Upper lobe of right lung (tissue), 1 donor: ENCODE results near the gene HTT. TPM values are rescaled to one million over a fixed set of nuclear protein-coding genes. Genes with fewer than 3 reads are reported as not detected.
A peak's percentile ranks its signal among the peaks of the same experiment; 100 is the strongest.

Experiments
- ATAC-seq: fragments of 200-7000 bp; cut with Tn5 transposase; one replicate; pipeline ENCODE4 v1.9.1; 2020; ENCODE audit warnings: mild to moderate bottlenecking, moderate library complexity
- DNase-seq: peaks from one replicate; pipeline ENCODE4 v3.0.0-alpha.2; 2020
- H3K27ac ChIP-seq: fragments of 200-600 bp; one replicate; pipeline ENCODE4 v1.8.0; 2022
- H3K27me3 ChIP-seq: fragments of 200-600 bp; one replicate; pipeline ENCODE4 v1.8.0; 2022; ENCODE audit warnings: mild to moderate bottlenecking
- H3K36me3 ChIP-seq: fragments of 200-600 bp; one replicate; pipeline ENCODE4 v1.8.0; 2022
- H3K4me1 ChIP-seq: fragments of 200-600 bp; one replicate; pipeline ENCODE4 v1.8.0; 2022
- H3K4me3 ChIP-seq: fragments of 200-600 bp; one replicate; pipeline ENCODE4 v1.8.0; 2022; ENCODE audit warnings: mild to moderate bottlenecking
- H3K9me3 ChIP-seq: fragments of 200-600 bp; one replicate; pipeline ENCODE4 v1.8.0; 2022
- intact Hi-C: fragments of 100-400 bp; cut with DNase I; formaldehyde crosslinking; loops from one replicate; pipeline ENCODE4 v1.11.0; 2022
- total RNA-seq: library from RNA; stranded (reverse); fragmentation: NEBNext Ultra II Directional; extraction: Animal tissue kit (Norgen Biotek cat#: 25700); gene quantifications from one replicate; pipeline ENCODE4 v1.2.1, GENCODE V29; 2021
- TF ChIP-seq, protein P1 (sequence below): fragments of 200-600 bp; IDR thresholded peaks from one replicate; pipeline ENCODE4 v1.8.0; 2022; ENCODE audit warnings: antibody characterized with exemption
- donor health status: DM: no; HTN: yes; CAD: no; lungs with severe emphysema.

HTT gene
- total RNA-seq, 1 donor from 2014 or later, result 73.6 TPM

DNA sequence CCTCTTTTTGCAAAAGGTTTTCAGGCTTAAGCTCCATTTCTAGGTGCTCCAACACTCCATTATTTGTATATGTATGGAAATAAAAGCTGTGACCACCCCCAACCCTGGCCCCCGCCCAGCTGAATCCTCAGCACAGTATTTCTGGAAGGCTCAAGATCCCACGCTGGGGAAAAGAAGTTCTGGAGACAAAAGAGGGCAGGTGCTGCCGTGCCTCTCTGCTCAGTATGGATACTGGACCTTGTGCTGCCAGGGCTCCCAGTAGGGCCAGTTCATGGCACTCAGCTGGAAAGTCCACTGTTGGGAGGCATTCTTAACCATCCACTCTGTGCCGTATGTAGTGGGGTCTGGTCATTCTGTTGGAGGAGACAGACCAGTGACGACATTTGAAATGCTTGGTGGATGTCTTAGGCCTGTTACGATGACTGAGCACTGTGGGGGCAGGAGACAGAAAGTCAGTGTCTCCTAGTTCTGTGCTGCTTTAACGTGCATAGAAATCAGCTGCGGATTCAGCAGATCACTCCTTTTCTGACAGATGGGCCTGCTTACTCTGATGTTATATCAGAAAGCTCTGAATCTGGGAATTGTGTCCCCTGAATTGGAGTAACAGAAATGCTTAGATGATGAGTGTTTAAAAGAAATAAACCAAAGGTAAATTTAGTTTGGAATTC is 126.1 kb downstream of the HTT start:
- TF ChIP-seq, protein P1, sequence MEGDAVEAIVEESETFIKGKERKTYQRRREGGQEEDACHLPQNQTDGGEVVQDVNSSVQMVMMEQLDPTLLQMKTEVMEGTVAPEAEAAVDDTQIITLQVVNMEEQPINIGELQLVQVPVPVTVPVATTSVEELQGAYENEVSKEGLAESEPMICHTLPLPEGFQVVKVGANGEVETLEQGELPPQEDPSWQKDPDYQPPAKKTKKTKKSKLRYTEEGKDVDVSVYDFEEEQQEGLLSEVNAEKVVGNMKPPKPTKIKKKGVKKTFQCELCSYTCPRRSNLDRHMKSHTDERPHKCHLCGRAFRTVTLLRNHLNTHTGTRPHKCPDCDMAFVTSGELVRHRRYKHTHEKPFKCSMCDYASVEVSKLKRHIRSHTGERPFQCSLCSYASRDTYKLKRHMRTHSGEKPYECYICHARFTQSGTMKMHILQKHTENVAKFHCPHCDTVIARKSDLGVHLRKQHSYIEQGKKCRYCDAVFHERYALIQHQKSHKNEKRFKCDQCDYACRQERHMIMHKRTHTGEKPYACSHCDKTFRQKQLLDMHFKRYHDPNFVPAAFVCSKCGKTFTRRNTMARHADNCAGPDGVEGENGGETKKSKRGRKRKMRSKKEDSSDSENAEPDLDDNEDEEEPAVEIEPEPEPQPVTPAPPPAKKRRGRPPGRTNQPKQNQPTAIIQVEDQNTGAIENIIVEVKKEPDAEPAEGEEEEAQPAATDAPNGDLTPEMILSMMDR, result no peak
- no peaks in the 10 kb centered on the region for H3K9me3 ChIP-seq
- ATAC-seq (no peak), DNase-seq (no peak)
- H3K4me3 ChIP-seq, result no peak overlapping the region
- H3K27me3 ChIP-seq, result no peaks in the 10 kb centered on the region
- intact Hi-C loops, result no loop called here
- H3K36me3 ChIP-seq, result peaks cover 32% of the 10 kb centered on the region
- H3K27ac ChIP-seq, result peak overlapping the region; percentile 42
- H3K4me1 ChIP-seq, result peaks cover 41% of the 10 kb centered on the region

DNA sequence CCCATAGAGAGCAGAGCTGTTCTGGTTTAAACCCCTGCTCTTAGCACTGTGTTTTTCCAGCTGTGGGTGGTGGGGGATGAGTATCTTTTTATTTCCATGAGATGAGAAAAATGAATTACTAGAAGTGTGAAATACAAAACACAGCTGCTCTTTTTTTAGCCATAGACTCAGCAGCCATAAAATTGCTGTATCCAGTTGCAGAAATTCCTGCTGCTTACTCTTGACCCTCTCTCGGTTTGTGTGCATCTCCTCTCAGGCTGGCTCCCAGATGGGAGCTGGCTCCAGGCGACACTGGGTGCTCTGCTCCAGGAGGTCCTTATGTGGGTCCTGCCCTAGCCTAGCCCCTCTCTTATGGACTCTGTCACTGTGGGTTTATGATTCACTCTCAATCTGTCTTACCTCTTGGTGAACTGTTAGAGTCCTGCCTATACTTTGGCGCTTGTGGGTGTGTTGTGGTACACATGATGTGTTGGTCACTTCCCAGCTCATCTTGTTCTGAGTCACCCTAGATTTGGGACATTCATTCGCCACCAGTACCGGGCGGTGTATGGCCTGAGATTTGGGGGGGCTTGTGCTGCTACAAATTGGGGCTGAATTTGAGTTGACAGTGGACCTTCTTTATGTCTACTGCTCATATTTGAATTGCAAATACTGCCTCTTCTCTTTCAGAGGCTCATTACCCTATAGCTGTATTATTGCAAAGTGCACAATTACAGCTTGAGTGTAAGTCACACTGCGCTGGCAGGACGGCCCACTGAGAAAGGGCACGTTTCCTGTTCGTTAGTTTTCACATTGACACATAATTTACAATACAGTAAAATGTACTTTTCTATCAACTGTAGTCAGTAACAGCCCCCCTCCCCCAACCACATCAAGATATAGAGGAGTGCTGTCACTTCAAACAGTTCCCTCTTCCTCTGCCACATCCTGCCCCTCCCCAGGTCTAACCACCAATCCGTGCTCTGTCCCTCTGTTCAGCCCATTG is 127.5 kb downstream of the HTT start:
- Histone ChIP-seq H3K27ac (peak overlapping the region; percentile 74), H3K27me3 (no peaks in the 10 kb centered on the region), H3K4me1 (peaks cover 41% of the 10 kb centered on the region), H3K4me3 (no peak overlapping the region), H3K36me3 (peaks cover 27% of the 10 kb centered on the region), H3K9me3 (no peaks in the 10 kb centered on the region)
- intact Hi-C loops, result no loop called here
- TF ChIP-seq, protein P1, result no peak
- DNase-seq, result no peak
- peak; percentile 71 for ATAC-seq

DNA sequence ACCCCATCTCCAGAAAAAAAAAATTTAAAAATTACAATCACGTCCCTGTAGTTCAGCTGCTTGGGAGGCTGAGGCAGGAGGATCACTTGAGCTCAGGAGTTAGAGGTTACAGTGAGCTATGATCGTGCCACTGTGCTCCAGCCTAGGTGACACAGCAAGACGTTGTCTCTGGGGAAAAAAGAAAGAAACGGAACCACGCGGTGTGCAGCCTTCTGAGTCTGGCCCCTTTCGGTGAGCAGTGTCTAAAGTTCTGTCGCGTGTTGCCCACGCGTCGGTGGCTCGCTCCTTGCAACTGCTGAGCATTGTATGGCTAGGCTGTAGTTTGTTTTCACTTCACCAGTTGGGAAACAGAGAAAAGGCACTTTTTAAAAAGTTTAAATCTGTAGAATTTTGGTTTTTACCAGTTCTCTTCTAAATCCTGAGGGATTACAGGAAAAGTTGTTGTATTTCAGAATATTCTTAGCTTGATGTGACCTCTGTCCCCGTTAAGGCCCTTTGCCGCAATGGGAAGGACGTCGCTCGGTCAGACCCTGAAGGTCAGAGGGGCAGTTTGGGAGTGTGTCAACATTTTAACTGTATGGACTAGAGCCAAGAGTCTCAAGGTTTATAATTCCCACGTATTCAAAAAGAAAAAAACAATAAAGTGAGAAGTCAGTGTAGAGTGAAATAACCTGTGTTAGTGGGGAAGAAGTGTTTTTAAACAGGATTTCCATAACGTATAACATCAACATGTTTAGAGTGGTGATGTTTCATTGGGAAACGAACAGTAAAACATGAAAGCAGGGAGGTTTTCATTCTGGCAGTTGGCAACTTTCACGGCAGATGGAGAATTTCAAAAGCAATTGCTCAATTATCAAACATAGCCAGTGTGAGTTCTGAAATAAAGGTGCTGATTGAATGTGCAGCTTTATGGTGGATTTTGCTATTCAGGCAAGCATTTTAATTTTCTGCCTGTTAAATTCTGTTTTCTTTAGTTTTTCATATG is 128.6 kb downstream of the HTT start:
- peaks cover 37% of the 10 kb centered on the region for H3K36me3 ChIP-seq
- peaks cover 46% of the 10 kb centered on the region for H3K4me1 ChIP-seq
- H3K4me3 ChIP-seq, result no peak overlapping the region
- peak overlapping the region; percentile 74 for H3K27ac ChIP-seq
- H3K27me3 ChIP-seq, result no peaks in the 10 kb centered on the region
- TF ChIP-seq, protein P1, result no peak
- no peak for ATAC-seq
- H3K9me3 ChIP-seq, result no peaks in the 10 kb centered on the region
- intact Hi-C loops, result no loop called here
- DNase-seq, result no peak

DNA sequence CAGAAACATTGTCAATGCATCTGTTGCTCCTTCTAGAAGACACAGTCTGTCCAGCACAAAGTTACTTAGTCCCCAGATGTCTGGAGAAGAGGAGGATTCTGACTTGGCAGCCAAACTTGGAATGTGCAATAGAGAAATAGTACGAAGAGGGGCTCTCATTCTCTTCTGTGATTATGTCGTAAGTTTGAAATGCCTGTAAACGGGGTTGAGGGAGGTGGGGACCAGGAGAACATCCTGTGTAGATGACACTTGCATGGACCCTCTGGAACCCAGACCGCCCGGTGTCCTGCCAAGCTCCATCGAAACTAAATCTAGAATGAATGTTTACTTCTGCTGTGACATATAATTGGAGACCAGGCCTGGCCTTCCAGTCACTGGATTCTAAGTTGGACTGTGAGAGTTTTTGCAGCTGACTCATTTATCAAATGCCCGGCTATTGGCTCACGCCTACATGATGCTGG is 129.5 kb downstream of the HTT start:
- no peaks in the 10 kb centered on the region for H3K9me3 ChIP-seq
- ATAC-seq (peak; percentile 52), DNase-seq (no peak)
- intact Hi-C loops, result no loop called here
- peaks cover 46% of the 10 kb centered on the region for H3K4me1 ChIP-seq
- H3K36me3 ChIP-seq, result peaks cover 44% of the 10 kb centered on the region
- H3K27me3 ChIP-seq, result no peaks in the 10 kb centered on the region
- TF ChIP-seq, protein P1, result no peak
- H3K4me3 ChIP-seq, result no peak overlapping the region
- peak overlapping the region; percentile 33 for H3K27ac ChIP-seq

DNA sequence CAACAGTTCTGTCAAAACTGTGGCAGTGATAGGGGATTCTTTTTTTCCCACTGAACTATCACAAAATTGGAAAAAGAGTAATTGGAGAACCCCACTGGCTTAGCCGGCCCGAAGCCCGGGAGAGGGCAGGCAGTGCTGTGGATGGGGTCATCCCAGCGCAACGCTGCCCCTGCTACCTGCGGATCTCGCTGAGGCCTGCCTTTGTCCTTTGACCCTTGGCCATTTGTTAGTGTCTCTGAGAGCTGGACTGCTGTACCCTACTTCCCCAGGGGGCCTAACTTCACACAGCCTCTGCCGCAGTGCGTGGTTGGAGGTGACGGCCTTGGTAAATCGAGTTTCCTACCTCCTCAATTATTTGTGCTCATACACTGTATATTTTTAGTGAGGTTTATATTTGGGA is 131.5 kb downstream of the HTT start:
- Histone ChIP-seq H3K9me3 (no peaks in the 10 kb centered on the region), H3K27me3 (no peaks in the 10 kb centered on the region), H3K4me1 (peaks cover 40% of the 10 kb centered on the region), H3K36me3 (peaks cover 47% of the 10 kb centered on the region), H3K4me3 (no peak overlapping the region), H3K27ac (no peak overlapping the region)
- TF ChIP-seq, protein P1, result no peak
- intact Hi-C loops, result no loop called here
- no peak for ATAC-seq
- no peak for DNase-seq
